SK-N-SH (cell line): Measurements from ENCODE around the gene MSL1. TPM values are rescaled to one million over a fixed set of nuclear protein-coding genes. Genes with fewer than 3 reads are reported as not detected.

ENCODE experiments used
- CTCF ChIA-PET: fragments of 300-600, 350-600 bp; formaldehyde crosslinking; extraction: SDS; loops from one replicate; lab custom pipeline; 2021; lab: Yijun Ruan, JAX
- POLR2A ChIA-PET: fragments of 350-600 bp; sonication (Branson Sonifier 250); formaldehyde crosslinking; extraction: SDS; loops from one replicate; lab custom pipeline; 2020; ENCODE audit warnings: antibody characterized with exemption, inconsistent platforms; lab: Yijun Ruan, JAX
- DNase-seq: peaks from one replicate; pipeline ENCODE4 v3.0.0; 2012
- H2AFZ ChIP-seq: fragments of 200-600 bp; sonication (generic); 2 replicates; pipeline ENCODE4 v1.8.1; 2016; ENCODE audit warnings: antibody characterized with exemption, mild to moderate bottlenecking, low read depth
- H3F3A ChIP-seq: fragments of 200-600 bp; sonication (generic); replicated peaks from 2 replicates; pipeline ENCODE3; 2016; ENCODE audit warnings: antibody characterized with exemption, mild to moderate bottlenecking; ENCODE audit not compliant: insufficient read depth
- H3K27ac ChIP-seq, 2 experiments: fragments of 200-500 bp in 1 of 2; fragments of 200-600 bp in 1 of 2; sonication (Bioruptor generic) in 1 of 2; sonication (generic), shearing (Covaris generic) in 1 of 2; 2 replicates each; pipeline versions ENCODE4 v1.5.1 to v1.6.1; 2014 to 2016; ENCODE audit warnings: low read depth in 2 of 2, inconsistent platforms in 1 of 2, low read length in 1 of 2, mild to moderate bottlenecking in 1 of 2, mixed read lengths in 1 of 2
- H3K27me3 ChIP-seq: fragments of 200-600 bp; sonication (generic), shearing (Covaris generic); 2 replicates; pipeline ENCODE4 v1.6.1; 2016; ENCODE audit warnings: mixed run types; ENCODE audit not compliant: insufficient read depth
- H3K36me3 ChIP-seq, 2 experiments: fragments of 200-500 bp in 1 of 2; fragments of 200-600 bp in 1 of 2; sonication (Bioruptor generic) in 1 of 2; sonication (generic) in 1 of 2; replicated peaks in 1 of 2; 2 replicates each; pipeline versions ENCODE3 to v1.5.1; 2014 to 2016; ENCODE audit warnings: low read length in 1 of 2, mild to moderate bottlenecking in 1 of 2; ENCODE audit not compliant: insufficient read depth in 2 of 2, control insufficient read depth in 1 of 2
- H3K4me1 ChIP-seq, 2 experiments: fragments of 200-500 bp in 1 of 2; fragments of 200-600 bp in 1 of 2; sonication (Bioruptor generic) in 1 of 2; sonication (generic), shearing (Covaris generic) in 1 of 2; 2 replicates each; pipeline versions ENCODE4 v1.5.1 to v1.6.1; 2014 to 2016; ENCODE audit warnings: low read depth in 1 of 2, low read length in 1 of 2, mixed run types in 1 of 2; ENCODE audit not compliant: insufficient read depth in 2 of 2, control insufficient read depth in 1 of 2
- H3K4me2 ChIP-seq: fragments of 200-600 bp; sonication (generic), shearing (Covaris generic); 2 replicates; pipeline ENCODE4 v1.6.1; 2017; ENCODE audit warnings: mixed run types
- H3K4me3 ChIP-seq, 2 experiments: fragments of 200-500 bp in 1 of 2; fragments of 200-600 bp in 1 of 2; sonication (Bioruptor generic) in 1 of 2; sonication (generic), shearing (Covaris generic) in 1 of 2; 2 replicates each; pipeline versions ENCODE4 v1.5.1 to v1.8.1; 2014 to 2016; ENCODE audit warnings: low read depth in 2 of 2, inconsistent platforms in 1 of 2, low read length in 1 of 2, mild to moderate bottlenecking in 1 of 2, mixed read lengths in 1 of 2, moderate library complexity in 1 of 2
- H3K79me2 ChIP-seq: fragments of 200-600 bp; sonication (generic); 2 replicates; pipeline ENCODE4 v1.8.1; 2017; ENCODE audit warnings: mild to moderate bottlenecking; ENCODE audit not compliant: insufficient read depth
- H3K9ac ChIP-seq: fragments of 200-600 bp; sonication (generic); 2 replicates; pipeline ENCODE4 v1.6.1; 2017; ENCODE audit warnings: mixed run types
- H3K9me2 ChIP-seq: fragments of 200-600 bp; sonication (generic); 2 replicates; pipeline ENCODE4 v1.6.1; 2017; ENCODE audit warnings: mixed run types
- H3K9me3 ChIP-seq: fragments of 200-600 bp; sonication (generic); 2 replicates; pipeline ENCODE4 v1.6.1; 2017; ENCODE audit warnings: mixed run types, mild to moderate bottlenecking, moderate library complexity
- H4K20me1 ChIP-seq: fragments of 200-600 bp; sonication (generic); 2 replicates; pipeline ENCODE4 v1.6.1; 2017; ENCODE audit warnings: mild to moderate bottlenecking, mixed run types; ENCODE audit not compliant: insufficient read depth
- EP300 ChIP-seq, 2 experiments: IDR thresholded peaks; 2 replicates each; pipeline versions ENCODE4 v1.4.0 to v1.6.1; 2012; ENCODE audit warnings: borderline replicate concordance in 1 of 2, low read depth in 1 of 2, low read length in 1 of 2
- FOSL2 ChIP-seq: IDR thresholded peaks from 2 replicates; pipeline ENCODE4 v1.4.0; 2012; ENCODE audit warnings: low read depth, mild to moderate bottlenecking, moderate library complexity, borderline replicate concordance
- GABPA ChIP-seq: IDR thresholded peaks from 2 replicates; pipeline ENCODE4 v1.4.0; 2012; ENCODE audit warnings: low read depth, mild to moderate bottlenecking
- JUND ChIP-seq: IDR thresholded peaks from 2 replicates; pipeline ENCODE4 v1.4.0; 2012
- NFIC ChIP-seq: IDR thresholded peaks from 2 replicates; pipeline ENCODE4 v1.4.0; 2012; ENCODE audit warnings: borderline replicate concordance
- POLR2AphosphoS5 ChIP-seq: IDR thresholded peaks from 2 replicates; pipeline ENCODE4 v1.6.1; 2012; ENCODE audit warnings: low read depth, low read length
- RAD21 ChIP-seq: IDR thresholded peaks from 2 replicates; pipeline ENCODE4 v1.6.1; 2012; ENCODE audit warnings: mild to moderate bottlenecking, low read length
- REST ChIP-seq: IDR thresholded peaks from 2 replicates; pipeline ENCODE4 v1.6.1; 2012; ENCODE audit warnings: mild to moderate bottlenecking, low read depth, low read length, moderate library complexity
- RFX5 ChIP-seq: IDR thresholded peaks from 2 replicates; pipeline ENCODE4 v1.6.1; 2012; ENCODE audit warnings: mild to moderate bottlenecking, improper control_type of control experiment, low read length
- RXRA ChIP-seq: IDR thresholded peaks from 2 replicates; pipeline ENCODE4 v1.4.0; 2012; ENCODE audit warnings: low read depth, mild to moderate bottlenecking, borderline replicate concordance
- TAF1 ChIP-seq: IDR thresholded peaks from 2 replicates; pipeline ENCODE4 v1.6.1; 2012; ENCODE audit warnings: low read depth, mild to moderate bottlenecking, low read length, moderate library complexity, borderline replicate concordance
- TCF12 ChIP-seq: IDR thresholded peaks from 2 replicates; pipeline ENCODE4 v1.4.0; 2012
- USF2 ChIP-seq: fragments of 150-350 bp; IDR thresholded peaks from 2 replicates; pipeline ENCODE4 v1.6.1; 2017; ENCODE audit warnings: antibody characterized with exemption, low read length, low read depth, borderline replicate concordance
- YY1 ChIP-seq: IDR thresholded peaks from 2 replicates; pipeline ENCODE4 v1.4.0; 2012; ENCODE audit warnings: low read depth, mild to moderate bottlenecking
- WGBS: methylation state at CpG from one replicate; pipeline ENCODE4 v1.1.6; 2017; ENCODE audit warnings: low lambda C conversion rate; 5-methylcytosine and 5-hydroxymethylcytosine counted together
- polyA plus RNA-seq, 3 experiments: library from polyadenylated mRNA; depleted of rRNA; stranded (reverse); fragments of >200 nt; gene quantifications; 2 replicates each; pipeline ENCODE4 v1.2.3, GENCODE V29; 2012
- TF ChIP-seq, protein P1 (sequence below): fragments of 200-600 bp; sonication (generic); IDR thresholded peaks from 2 replicates; pipeline ENCODE4 v1.6.1; 2017; ENCODE audit warnings: antibody characterized with exemption, mild to moderate bottlenecking, moderate library complexity
- TF ChIP-seq, protein P2 (sequence below): IDR thresholded peaks from 2 replicates; pipeline ENCODE4 v1.4.0; 2012; ENCODE audit warnings: low read depth

MSL1 gene
- polyA plus RNA-seq, 1 of the 3 experiments (the other 2 are of a cell fraction), result 30.2 TPM

GRCh38 chr17:40134184-40134583 lies 12.4 kb downstream of the MSL1 start:
- Histone ChIP-seq H3K9ac (no peak overlapping the region), H3K4me2 (no peak overlapping the region), H3K27me3 (no peaks in the 10 kb centered on the region), H3K79me2 (peaks cover 61% of the 10 kb centered on the region), H3K4me3 (no peak overlapping the region), H4K20me1 (no peaks in the 10 kb centered on the region; the same call in 1 of the 2 replicates), H3K4me1 (no peaks in the 10 kb centered on the region), H3K36me3 (peaks cover 74 to 81% of the 10 kb centered on the region in 2 experiments), H2AFZ (no peak overlapping the region), H3F3A (peaks cover 54% of the 10 kb centered on the region), H3K27ac (no peak overlapping the region), H3K9me2 (no peaks in the 10 kb centered on the region), H3K9me3 (no peaks in the 10 kb centered on the region)
- TF ChIP-seq TAF1 (no peak), POLR2AphosphoS5 (no peak), JUND (no peak), GABPA (no peak), REST (no peak), FOSL2 (no peak), TCF12 (no peak), RAD21 (no peak), NFIC (no peak), YY1 (no peak), USF2 (no peak), RXRA (no peak), RFX5 (no peak), EP300 (IDR thresholded peaks at IDR 0.05; ENCODE audit: borderline replicate concordance in 1 of 2, low read depth in 1 of 2, low read length in 1 of 2) (no peak)
- TF ChIP-seq, protein P1, sequence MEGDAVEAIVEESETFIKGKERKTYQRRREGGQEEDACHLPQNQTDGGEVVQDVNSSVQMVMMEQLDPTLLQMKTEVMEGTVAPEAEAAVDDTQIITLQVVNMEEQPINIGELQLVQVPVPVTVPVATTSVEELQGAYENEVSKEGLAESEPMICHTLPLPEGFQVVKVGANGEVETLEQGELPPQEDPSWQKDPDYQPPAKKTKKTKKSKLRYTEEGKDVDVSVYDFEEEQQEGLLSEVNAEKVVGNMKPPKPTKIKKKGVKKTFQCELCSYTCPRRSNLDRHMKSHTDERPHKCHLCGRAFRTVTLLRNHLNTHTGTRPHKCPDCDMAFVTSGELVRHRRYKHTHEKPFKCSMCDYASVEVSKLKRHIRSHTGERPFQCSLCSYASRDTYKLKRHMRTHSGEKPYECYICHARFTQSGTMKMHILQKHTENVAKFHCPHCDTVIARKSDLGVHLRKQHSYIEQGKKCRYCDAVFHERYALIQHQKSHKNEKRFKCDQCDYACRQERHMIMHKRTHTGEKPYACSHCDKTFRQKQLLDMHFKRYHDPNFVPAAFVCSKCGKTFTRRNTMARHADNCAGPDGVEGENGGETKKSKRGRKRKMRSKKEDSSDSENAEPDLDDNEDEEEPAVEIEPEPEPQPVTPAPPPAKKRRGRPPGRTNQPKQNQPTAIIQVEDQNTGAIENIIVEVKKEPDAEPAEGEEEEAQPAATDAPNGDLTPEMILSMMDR, result no peak
- TF ChIP-seq, protein P2, sequence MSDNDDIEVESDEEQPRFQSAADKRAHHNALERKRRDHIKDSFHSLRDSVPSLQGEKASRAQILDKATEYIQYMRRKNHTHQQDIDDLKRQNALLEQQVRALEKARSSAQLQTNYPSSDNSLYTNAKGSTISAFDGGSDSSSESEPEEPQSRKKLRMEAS, result no peak
- no peak for DNase-seq
- CTCF ChIA-PET, result interaction anchor here (1.0 to 1.5 kb wide), 4 partner anchors 10 to 99 kb away, joined by 3 to 8 read pairs (median 4); no protein-coding TSS in a partner anchor
- POLR2A ChIA-PET, result interaction anchor here (1.5 kb wide), 1 partner anchor 10 kb away, joined by 8 read pairs; no protein-coding TSS in a partner anchor
- WGBS, result 92% methylated on average over 7 of the region's 7 CpGs
